Stimulated activated CD8-positive, alpha-beta memory T cell treated with anti-CD3 and anti-CD28 coated beads, Interleukin-15, amount 100 ng/mL, for 24 hours (primary cell): ENCODE measurements around the gene RTKN2.
"Not testable (repeated sequence)": the region's sequence is repeated elsewhere in the genome, so short reads cannot be mapped to it uniquely, and the experiment has no call there.

Source experiments
- DNase-seq: peaks from one replicate; pipeline ENCODE4 v3.0.0-alpha.2; 2020; ENCODE audit warnings: low read depth

RTKN2 gene

GRCh38 chr10:62259456-62259855 is 9.2 kb downstream of the RTKN2 start:
- no peak for DNase-seq

GRCh38 chr10:62258926-62259325 is 9.7 kb downstream of the RTKN2 start:
- no peak for DNase-seq

- DNase-seq: no peak
Observed at GRCh38 chr10:62253704-62254103, 14.9 kb downstream of the RTKN2 start.

GRCh38 chr10:62252051-62252450 is 16.6 kb downstream of the RTKN2 start:
- DNase-seq: no peak

GRCh38 chr10:62250594-62251198 is 17.9 kb downstream of the RTKN2 start:
- no peak for DNase-seq

GRCh38 chr10:62249957-62250356 is 18.7 kb downstream of the RTKN2 start:
- no peak for DNase-seq

- DNase-seq: no peak
Observed at GRCh38 chr10:62248465-62248864, 20.2 kb downstream of the RTKN2 start.

- DNase-seq: no peak
Observed at GRCh38 chr10:62244785-62245467, 23.7 kb downstream of the RTKN2 start.

GRCh38 chr10:62244088-62244487 is 24.6 kb downstream of the RTKN2 start:
- DNase-seq: no peak

- no peak for DNase-seq
Observed at GRCh38 chr10:62243647-62243997, 25.0 kb downstream of the RTKN2 start.

- DNase-seq: not testable (repeated sequence)
Observed at GRCh38 chr10:62242965-62243646, 25.5 kb downstream of the RTKN2 start.

- DNase-seq: not testable (repeated sequence)
Observed at GRCh38 chr10:62241521-62241920, 27.1 kb downstream of the RTKN2 start.

GRCh38 chr10:62239994-62240393 is 28.6 kb downstream of the RTKN2 start:
- DNase-seq: no peak

GRCh38 chr10:62238880-62239279 is 29.8 kb downstream of the RTKN2 start:
- DNase-seq: no peak

GRCh38 chr10:62237966-62238365 is 30.7 kb downstream of the RTKN2 start:
- no peak for DNase-seq

GRCh38 chr10:62237506-62237905 is 31.1 kb downstream of the RTKN2 start:
- no peak for DNase-seq

GRCh38 chr10:62234077-62234605 is 34.5 kb downstream of the RTKN2 start:
- no peak for DNase-seq

- no peak for DNase-seq
Observed at GRCh38 chr10:62233356-62234076, 35.1 kb downstream of the RTKN2 start.

- DNase-seq: no peak
Observed at GRCh38 chr10:62231805-62232204, 36.8 kb downstream of the RTKN2 start.

GRCh38 chr10:62231371-62231770 is 37.3 kb downstream of the RTKN2 start:
- DNase-seq: no peak

GRCh38 chr10:62230344-62231121 is 38.1 kb downstream of the RTKN2 start:
- no peak for DNase-seq

- no peak for DNase-seq
Observed at GRCh38 chr10:62225362-62225761, 43.3 kb downstream of the RTKN2 start.
